Stimulated activated CD8-positive, alpha-beta memory T cell treated with anti-CD3 and anti-CD28 coated beads, Interleukin-2, amount 100 ng/mL, for 1 hour (primary cell): ENCODE results near the gene CYB561D1.
"Not testable (repeated sequence)": the region's sequence is repeated elsewhere in the genome, so short reads cannot be mapped to it uniquely, and the experiment has no call there.

Experiments used
- DNase-seq, 2 donors: peaks; one replicate each; pipeline ENCODE4 v3.0.0-alpha.2; 2020; ENCODE audit warnings: low read depth in 2 of 2

The CYB561D1 gene

GRCh38 chr1:109493805-109494539, at the start of gene CYB561D1:
Gene CYB561D1, plus strand, starts transcription at chr1:109494094. Its CDS starts 46 bp downstream, at chr1:109494140.
- peak; percentile 73 to 83 for DNase-seq

- DNase-seq, result no peak
Measured at GRCh38 chr1:109444346-109444745, 49.5 kb upstream of the CYB561D1 start.

- DNase-seq, result not testable (repeated sequence)
Measured at GRCh38 chr1:109445949-109446695, 47.8 kb upstream of the CYB561D1 start.

- DNase-seq, result no peak
Measured at GRCh38 chr1:109447524-109447923, 46.4 kb upstream of the CYB561D1 start.

- DNase-seq, result no peak
Measured at GRCh38 chr1:109454497-109455133, 39.3 kb upstream of the CYB561D1 start.

GRCh38 chr1:109457819-109458218, 36.1 kb upstream of the CYB561D1 start:
- no peak for DNase-seq

GRCh38 chr1:109466125-109466451, 27.8 kb upstream of the CYB561D1 start:
- no peak for DNase-seq

GRCh38 chr1:109466452-109467300, 27.2 kb upstream of the CYB561D1 start, which contains the start of gene SYPL2:
Gene SYPL2, plus strand, starts transcription at chr1:109466546. Its CDS starts 298 bp downstream, at chr1:109466844.
- DNase-seq, result no peak

GRCh38 chr1:109467301-109467777, 26.6 kb upstream of the CYB561D1 start:
- no peak for DNase-seq

GRCh38 chr1:109468061-109468460, 25.8 kb upstream of the CYB561D1 start:
- DNase-seq, result no peak

- DNase-seq, result no peak
Measured at GRCh38 chr1:109468903-109469302, 25.0 kb upstream of the CYB561D1 start.

- no peak for DNase-seq
Measured at GRCh38 chr1:109470245-109470644, 23.6 kb upstream of the CYB561D1 start.

GRCh38 chr1:109472779-109473178, 21.1 kb upstream of the CYB561D1 start:
- no peak for DNase-seq

GRCh38 chr1:109473284-109474057, 20.4 kb upstream of the CYB561D1 start:
- not testable (repeated sequence) for DNase-seq

- DNase-seq, result no peak
Measured at GRCh38 chr1:109474697-109475096, 19.2 kb upstream of the CYB561D1 start.

- no peak for DNase-seq
Measured at GRCh38 chr1:109475261-109475660, 18.6 kb upstream of the CYB561D1 start.

GRCh38 chr1:109476825-109477224, 17.1 kb upstream of the CYB561D1 start:
- no peak for DNase-seq

GRCh38 chr1:109477821-109478220, 16.1 kb upstream of the CYB561D1 start:
- DNase-seq, result no peak

- DNase-seq, result no peak
Measured at GRCh38 chr1:109478806-109479205, 15.1 kb upstream of the CYB561D1 start.

- DNase-seq, result no peak
Measured at GRCh38 chr1:109479311-109479710, 14.6 kb upstream of the CYB561D1 start.

GRCh38 chr1:109479901-109480300, 14.0 kb upstream of the CYB561D1 start:
- DNase-seq, result no peak
